PC-9 (cell line): ENCODE data around the gene SLC8A1. TPM values are rescaled to one million over a fixed set of nuclear protein-coding genes. Genes with fewer than 3 reads are reported as not detected.

Source experiments
- BruUV-seq: library from RNA; stranded (reverse); fragments of 400-500 nt; replicated peaks from 2 replicates; lab custom pipeline; 2021; lab: Mats Ljungman, UMichigan
- CTCF ChIA-PET: fragments of 300-600 bp; sonication (Branson Sonifier 250); formaldehyde crosslinking; loops from one replicate; lab custom pipeline; 2022; ENCODE audit warnings: antibody characterized with exemption; lab: Charles Lee
- POLR2A ChIA-PET: fragments of 300-600 bp; sonication (Branson Sonifier 250); formaldehyde crosslinking; loops from one replicate; lab custom pipeline; 2022; ENCODE audit warnings: antibody characterized with exemption; ENCODE audit not compliant: unreplicated experiment; lab: Charles Lee
- DNase-seq, 2 experiments: peaks; one replicate each; pipeline versions ENCODE4 v3.0.0 to v3.0.0-alpha.2; 2015 to 2022; ENCODE audit warnings: mixed read lengths in 1 of 2
- H2AFZ ChIP-seq: fragments of 200-600 bp; sonication (generic); 2 replicates; pipeline ENCODE4 v1.8.1; 2017; ENCODE audit warnings: antibody characterized with exemption
- H3F3A ChIP-seq: fragments of 200-600 bp; sonication (generic); 2 replicates; pipeline ENCODE4 v1.8.1; 2017; ENCODE audit warnings: antibody characterized with exemption, mild to moderate bottlenecking, low read depth; ENCODE audit not compliant: insufficient read depth
- H3K27ac ChIP-seq: fragments of 200-600 bp; sonication (generic); 2 replicates; pipeline ENCODE4 v1.6.1; 2016; ENCODE audit warnings: mixed run types
- H3K27me3 ChIP-seq: fragments of 200-600 bp; sonication (generic); 2 replicates; pipeline ENCODE4 v1.6.1; 2016; ENCODE audit warnings: low read depth, mixed run types; ENCODE audit not compliant: insufficient read depth
- H3K36me3 ChIP-seq: fragments of 200-600 bp; sonication (generic); 2 replicates; pipeline ENCODE4 v1.6.1; 2016; ENCODE audit warnings: low read depth, mixed run types
- H3K4me1 ChIP-seq: fragments of 200-600 bp; sonication (generic); replicated peaks from 2 replicates; pipeline ENCODE4 v1.6.1; 2016; ENCODE audit warnings: mixed run types; ENCODE audit not compliant: insufficient read depth
- H3K4me2 ChIP-seq: fragments of 200-600 bp; sonication (generic); 2 replicates; pipeline ENCODE4 v1.6.1; 2017; ENCODE audit warnings: mixed run types
- H3K4me3 ChIP-seq: fragments of 200-600 bp; sonication (generic); 2 replicates; pipeline ENCODE4 v1.6.1; 2016; ENCODE audit warnings: mixed run types
- H3K79me2 ChIP-seq: fragments of 200-600 bp; sonication (generic); 2 replicates; pipeline ENCODE4 v1.6.1; 2017; ENCODE audit warnings: low read depth, mixed run types
- H3K9me2 ChIP-seq: fragments of 200-600 bp; sonication (generic); 2 replicates; pipeline ENCODE4 v1.8.1; 2017; ENCODE audit warnings: mild to moderate bottlenecking; ENCODE audit not compliant: insufficient read depth
- H3K9me3 ChIP-seq: fragments of 200-600 bp; sonication (generic); 2 replicates; pipeline ENCODE4 v1.8.1; 2016; ENCODE audit warnings: low read depth; ENCODE audit not compliant: insufficient read depth
- H4K20me1 ChIP-seq: fragments of 200-600 bp; sonication (generic); 2 replicates; pipeline ENCODE4 v1.8.1; 2017; ENCODE audit not compliant: insufficient read depth
- CTCF ChIP-seq: fragments of 200-600 bp; sonication (generic); conservative IDR thresholded peaks from 2 replicates; pipeline ENCODE4 v1.6.1; 2017; ENCODE audit warnings: mixed run types, antibody characterized with exemption, mild to moderate bottlenecking, moderate library complexity
- EZH2 ChIP-seq: fragments of 200-600 bp; sonication (generic); IDR thresholded peaks from 2 replicates; pipeline ENCODE4 v1.8.0; 2017; ENCODE audit warnings: antibody characterized with exemption, low read depth
- intact Hi-C: fragments of 100-400 bp; cut with micrococcal nuclease; formaldehyde crosslinking; loops from one replicate; pipeline ENCODE4 v1.10.0; 2022; ENCODE audit not compliant: unreplicated experiment
- total RNA-seq: library from RNA; stranded (reverse); gene quantifications from 2 replicates; pipeline ENCODE4 v1.2.3, GENCODE V29; 2021

The SLC8A1 gene
- total RNA-seq, 1 experiment from 2014 or later = 13.5 TPM

DNA sequence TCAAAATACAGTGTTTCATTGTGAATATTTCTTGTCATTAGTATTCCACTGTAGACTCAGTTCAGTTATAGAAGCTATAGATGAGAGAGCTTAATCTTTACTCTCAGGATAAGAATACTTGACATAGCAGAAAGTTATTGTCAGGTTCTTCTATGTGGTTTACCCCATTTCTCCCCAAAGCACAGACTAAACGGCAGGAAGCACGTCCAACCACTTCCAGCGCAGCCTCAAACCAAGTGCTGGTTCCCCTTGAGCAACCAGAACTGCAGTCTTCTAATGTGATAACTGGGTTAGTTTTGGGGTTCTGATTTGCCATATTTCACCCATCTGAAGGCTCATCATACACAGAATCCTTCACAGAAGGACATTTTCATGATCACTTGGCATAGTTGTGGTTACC, 324.7 kb downstream of the SLC8A1 start:
- Histone ChIP-seq H3F3A (no peaks in the 10 kb centered on the region), H3K27ac (no peak overlapping the region), H3K9me3 (no peaks in the 10 kb centered on the region), H3K4me1 (no peaks in the 10 kb centered on the region), H3K4me2 (no peak overlapping the region), H3K79me2 (no peaks in the 10 kb centered on the region), H3K4me3 (no peak overlapping the region), H3K9me2 (no peaks in the 10 kb centered on the region; the same call in 1 of the 2 replicates), H4K20me1 (no peaks in the 10 kb centered on the region), H3K36me3 (no peaks in the 10 kb centered on the region), H3K27me3 (no peaks in the 10 kb centered on the region), H2AFZ (no peak overlapping the region)
- TF ChIP-seq EZH2 (no peak), CTCF (no peak)
- DNase-seq = no peak
- POLR2A ChIA-PET = no interaction called here
- intact Hi-C loops = no loop called here
- BruUV-seq = no TSS peak
- CTCF ChIA-PET = no interaction called here

DNA sequence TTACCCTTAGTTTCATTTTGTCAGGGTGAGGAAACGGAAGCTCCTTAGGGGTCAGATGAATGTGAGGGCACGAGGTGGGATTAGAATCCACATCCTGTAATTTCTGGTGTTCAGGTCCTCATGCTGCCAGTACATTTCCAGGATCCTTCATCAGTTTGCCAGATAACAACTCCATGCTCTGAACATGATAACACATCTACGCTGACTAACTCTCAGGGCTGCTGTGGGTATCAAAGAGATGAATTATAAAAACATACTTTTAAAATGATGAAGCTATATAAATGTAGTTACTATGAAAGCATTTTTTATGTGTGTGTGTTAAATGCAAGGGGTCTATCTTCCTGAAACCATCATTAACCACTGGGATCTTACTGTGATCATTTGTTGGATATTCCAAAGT, 325.9 kb downstream of the SLC8A1 start:
- Histone ChIP-seq H3K36me3 (no peaks in the 10 kb centered on the region), H3K27ac (no peak overlapping the region), H3K4me1 (no peaks in the 10 kb centered on the region), H3F3A (no peaks in the 10 kb centered on the region), H3K27me3 (no peaks in the 10 kb centered on the region), H3K79me2 (no peaks in the 10 kb centered on the region), H3K9me3 (no peaks in the 10 kb centered on the region), H2AFZ (no peak overlapping the region), H4K20me1 (no peaks in the 10 kb centered on the region), H3K9me2 (no peaks in the 10 kb centered on the region; the same call in 1 of the 2 replicates), H3K4me3 (no peak overlapping the region), H3K4me2 (no peak overlapping the region)
- no peak for TF ChIP-seq CTCF
- no peak for TF ChIP-seq EZH2
- CTCF ChIA-PET = no interaction called here
- BruUV-seq = no TSS peak
- no peak for DNase-seq
- POLR2A ChIA-PET = no interaction called here
- intact Hi-C loops = no loop called here

GRCh38 chr2:40123746-40124145, 328.1 kb downstream of the SLC8A1 start:
- Histone ChIP-seq H4K20me1 (no peaks in the 10 kb centered on the region), H3F3A (no peaks in the 10 kb centered on the region), H3K27ac (no peak overlapping the region), H3K4me2 (no peak overlapping the region), H3K36me3 (no peaks in the 10 kb centered on the region), H3K9me3 (no peaks in the 10 kb centered on the region), H3K27me3 (no peaks in the 10 kb centered on the region), H2AFZ (no peak overlapping the region), H3K9me2 (no peaks in the 10 kb centered on the region; the same call in 1 of the 2 replicates), H3K79me2 (no peaks in the 10 kb centered on the region), H3K4me3 (no peak overlapping the region), H3K4me1 (no peaks in the 10 kb centered on the region)
- no peak for TF ChIP-seq CTCF
- no peak for TF ChIP-seq EZH2
- ChIA-PET CTCF (no interaction called here), POLR2A (no interaction called here)
- BruUV-seq = no TSS peak
- no peak for DNase-seq
- intact Hi-C loops = no loop called here
